IPS DF 6.9 (cell line): ENCODE measurements around the gene FOLR2.

Experiments used
- DNase-seq: peaks from one replicate; pipeline ENCODE4 v3.0.0-alpha.2; 2013; ENCODE audit warnings: low read depth, low spot score
- H3K27ac ChIP-seq: one replicate; pipeline ENCODE4 v1.5.1; 2013; ENCODE audit warnings: low read length, control low read depth
- H3K27me3 ChIP-seq: 2 replicates; pipeline ENCODE4 v1.6.1; 2013; ENCODE audit warnings: mild to moderate bottlenecking, low read length; ENCODE audit not compliant: control insufficient read depth, insufficient read depth
- H3K36me3 ChIP-seq: 2 replicates; pipeline ENCODE4 v1.6.1; 2013; ENCODE audit warnings: low read length; ENCODE audit not compliant: control insufficient read depth, insufficient read depth
- H3K4me1 ChIP-seq: 2 replicates; pipeline ENCODE4 v1.6.1; 2013; ENCODE audit warnings: low read length; ENCODE audit not compliant: control insufficient read depth, insufficient read depth
- H3K4me3 ChIP-seq: 2 replicates; pipeline ENCODE4 v1.5.1; 2013; ENCODE audit warnings: mild to moderate bottlenecking, low read length
- H3K9me3 ChIP-seq: 2 replicates; pipeline ENCODE4 v1.6.1; 2013; ENCODE audit warnings: low read length, inconsistent platforms; ENCODE audit not compliant: control insufficient read depth, insufficient read depth
- WGBS: extraction: QIAGEN DNeasy Blood & Tissue Kit; methylation state at CpG from one replicate; pipeline ENCODE4 v1.1.7; 2013; ENCODE audit warnings: mixed read lengths, missing lambda C conversion rate; ENCODE audit not compliant: insufficient read length, insufficient coverage; 5-methylcytosine and 5-hydroxymethylcytosine counted together

FOLR2 gene

GRCh38 chr11:72229925-72230763 lies 13.6 kb downstream of the FOLR2 start:
- H3K36me3 ChIP-seq = peaks cover 55% of the 10 kb centered on the region
- H3K4me1 ChIP-seq = peaks cover 4% of the 10 kb centered on the region
- no peak overlapping the region for H3K4me3 ChIP-seq
- no peak for DNase-seq
- no peaks in the 10 kb centered on the region for H3K9me3 ChIP-seq
- no peaks in the 10 kb centered on the region for H3K27me3 ChIP-seq
- no peak overlapping the region for H3K27ac ChIP-seq
- no CpG with 5 or more reads among the region's 21 CpGs for WGBS

GRCh38 chr11:72230764-72231365 lies 14.3 kb downstream of the FOLR2 start:
- WGBS = no CpG with 5 or more reads among the region's 18 CpGs
- Histone ChIP-seq H3K9me3 (no peaks in the 10 kb centered on the region), H3K27ac (no peak overlapping the region), H3K36me3 (peaks cover 61% of the 10 kb centered on the region), H3K4me1 (0 out of 2 replicates have a peak, but pooled peaks cover 1% of the 10 kb centered on the region), H3K27me3 (no peaks in the 10 kb centered on the region), H3K4me3 (no peak overlapping the region)
- no peak for DNase-seq

DNA sequence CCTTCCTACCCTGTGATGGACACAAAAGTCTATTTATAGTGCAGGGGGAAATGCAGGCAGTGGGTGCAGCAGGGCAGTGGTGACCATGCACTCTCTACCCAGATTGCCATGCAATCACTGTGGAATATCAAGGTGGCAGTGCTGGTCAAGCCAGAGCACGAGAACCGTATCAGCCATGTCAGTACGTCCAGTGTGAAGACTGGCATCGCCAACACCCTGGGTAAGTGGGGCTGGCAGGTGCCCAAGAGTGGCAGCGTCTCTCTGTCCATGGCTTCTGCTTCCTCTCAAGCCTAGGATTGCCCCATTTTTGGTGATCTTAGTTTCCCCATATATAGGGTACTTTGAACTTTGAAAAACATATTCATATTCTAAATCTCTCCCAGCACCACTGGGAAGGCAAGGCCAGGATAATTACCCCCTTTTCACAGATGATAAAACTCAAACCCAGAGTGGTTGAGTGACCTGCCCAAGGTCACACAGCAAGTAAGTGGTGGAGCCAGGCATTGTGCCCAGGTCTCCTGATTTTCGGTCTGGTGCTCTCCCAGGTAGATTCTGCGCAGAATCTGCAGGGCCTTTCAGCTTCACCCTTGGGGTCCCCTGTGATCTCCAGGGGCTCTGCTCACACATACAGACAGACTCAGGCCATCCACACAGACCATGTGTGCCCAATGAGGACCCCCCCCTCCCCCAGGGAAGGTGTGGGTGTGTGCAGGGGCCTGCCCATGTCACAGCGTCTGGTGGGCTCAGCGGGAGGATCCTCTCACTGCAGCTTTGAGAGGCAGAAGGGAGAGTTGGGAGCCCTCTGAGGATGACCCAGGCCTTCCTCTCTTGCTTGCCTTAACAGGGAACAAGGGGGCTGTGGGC lies 15.0 kb downstream of the FOLR2 start:
- Histone ChIP-seq H3K27me3 (no peaks in the 10 kb centered on the region), H3K4me3 (no peak overlapping the region), H3K9me3 (no peaks in the 10 kb centered on the region), H3K4me1 (0 out of 2 replicates have a peak, but pooled peaks cover 1% of the 10 kb centered on the region), H3K27ac (no peak overlapping the region), H3K36me3 (peaks cover 61% of the 10 kb centered on the region)
- no peak for DNase-seq
- WGBS = no CpG with 5 or more reads among the region's 9 CpGs

GRCh38 chr11:72232260-72233055 lies 15.9 kb downstream of the FOLR2 start:
- H3K36me3 ChIP-seq = peaks cover 61% of the 10 kb centered on the region
- peaks cover 3% of the 10 kb centered on the region for H3K4me1 ChIP-seq
- WGBS = no CpG with 5 or more reads among the region's 18 CpGs
- H3K4me3 ChIP-seq = no peak overlapping the region
- H3K27ac ChIP-seq = no peak overlapping the region
- no peaks in the 10 kb centered on the region for H3K9me3 ChIP-seq
- DNase-seq = no peak
- H3K27me3 ChIP-seq = no peaks in the 10 kb centered on the region

DNA sequence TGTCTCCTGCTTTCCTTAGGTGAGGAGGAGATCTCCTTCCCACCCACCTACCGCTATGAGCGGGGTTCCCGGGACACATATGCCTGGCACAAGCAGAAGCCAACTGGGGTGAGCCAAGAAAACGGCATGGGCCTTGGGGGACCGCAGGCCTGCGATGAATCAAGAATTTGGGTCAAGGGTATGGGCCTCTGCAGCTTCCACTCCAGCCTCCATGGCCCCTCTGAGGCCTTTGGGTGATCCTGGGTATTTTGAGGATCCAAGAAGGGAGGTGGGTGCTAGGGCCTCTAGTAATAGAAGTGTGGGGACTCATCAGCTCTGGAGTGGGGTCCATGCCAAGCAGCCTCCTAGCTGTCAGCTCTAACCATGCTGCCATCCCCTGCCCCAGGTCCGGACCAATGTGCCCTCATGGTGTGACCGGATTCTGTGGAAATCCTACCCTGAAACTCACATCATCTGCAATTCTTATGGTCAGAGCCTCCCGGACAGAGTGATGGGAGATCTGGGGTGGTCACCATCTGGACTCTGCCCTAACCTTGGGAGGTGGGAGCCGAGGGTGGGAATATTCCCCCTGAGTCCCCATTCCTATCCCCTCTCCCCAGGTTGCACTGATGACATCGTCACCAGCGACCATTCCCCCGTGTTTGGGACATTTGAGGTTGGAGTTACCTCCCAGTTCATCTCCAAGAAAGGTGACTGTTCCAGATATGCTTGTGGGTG lies 16.6 kb downstream of the FOLR2 start:
- no peak for DNase-seq
- peaks cover 59% of the 10 kb centered on the region for H3K36me3 ChIP-seq
- no CpG with 5 or more reads among the region's 13 CpGs for WGBS
- H3K9me3 ChIP-seq = no peaks in the 10 kb centered on the region
- no peak overlapping the region for H3K4me3 ChIP-seq
- H3K4me1 ChIP-seq = peaks cover 8% of the 10 kb centered on the region
- H3K27ac ChIP-seq = no peak overlapping the region
- H3K27me3 ChIP-seq = no peaks in the 10 kb centered on the region

DNA sequence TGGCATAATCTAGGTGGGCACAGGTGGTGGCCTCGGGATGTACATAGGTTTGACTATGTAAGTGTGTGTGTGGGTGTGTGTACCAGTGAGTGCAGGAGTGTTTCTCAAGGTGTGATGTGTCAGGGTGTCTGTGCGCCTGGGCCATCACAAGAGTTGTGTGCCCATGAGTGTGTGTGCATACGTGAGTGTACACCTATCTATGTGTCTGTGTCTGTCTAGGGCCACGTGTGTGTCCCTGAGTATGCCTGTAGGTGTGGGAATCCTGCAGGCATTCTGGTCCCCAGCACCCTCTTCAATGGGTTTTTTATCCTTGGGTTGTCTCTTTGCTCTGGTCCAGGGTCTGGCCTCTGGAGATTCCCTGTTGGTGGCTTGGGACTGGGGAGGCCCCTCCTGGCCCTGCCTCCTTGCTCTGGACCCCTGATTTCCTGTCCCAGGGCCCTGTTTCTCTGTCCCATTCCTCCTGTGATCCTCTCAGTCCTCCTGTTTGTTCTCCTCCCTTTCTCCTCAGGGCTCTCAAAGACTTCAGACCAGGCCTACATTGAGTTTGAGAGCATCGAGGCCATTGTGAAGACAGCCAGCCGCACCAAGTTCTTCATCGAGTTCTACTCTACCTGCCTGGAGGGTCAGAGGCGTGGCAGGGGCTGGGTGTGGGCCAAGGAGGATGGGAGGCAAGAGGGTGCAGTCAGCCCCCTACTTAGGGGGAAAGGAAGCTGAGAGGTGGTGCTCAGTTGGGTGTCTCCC lies 17.3 kb downstream of the FOLR2 start:
- no peak for DNase-seq
- peaks cover 12% of the 10 kb centered on the region for H3K4me1 ChIP-seq
- no peak overlapping the region for H3K4me3 ChIP-seq
- WGBS = no CpG with 5 or more reads among the region's 8 CpGs
- peaks cover 56% of the 10 kb centered on the region for H3K36me3 ChIP-seq
- no peak overlapping the region for H3K27ac ChIP-seq
- no peaks in the 10 kb centered on the region for H3K9me3 ChIP-seq
- no peaks in the 10 kb centered on the region; the same call in 1 of the 2 replicates for H3K27me3 ChIP-seq

DNA sequence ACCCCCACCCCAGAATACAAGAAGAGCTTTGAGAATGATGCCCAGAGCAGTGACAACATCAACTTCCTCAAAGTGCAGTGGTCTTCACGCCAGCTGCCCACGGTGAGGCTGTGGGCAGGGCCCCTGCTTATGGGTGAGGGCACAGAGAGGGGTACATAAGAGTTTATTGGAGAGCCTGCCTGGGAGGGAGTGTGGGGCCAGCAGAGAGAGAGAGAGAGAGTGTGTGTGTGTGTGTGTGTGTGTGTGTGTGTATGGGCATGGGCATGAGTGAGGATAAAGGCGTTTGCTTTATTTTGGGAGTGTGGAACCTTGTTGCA lies 17.9 kb downstream of the FOLR2 start:
- H3K36me3 ChIP-seq = peaks cover 51% of the 10 kb centered on the region
- no CpG with 5 or more reads among the region's 3 CpGs for WGBS

GRCh38 chr11:72234920-72235319 lies 18.3 kb downstream of the FOLR2 start:
- Histone ChIP-seq H3K36me3 (peaks cover 46% of the 10 kb centered on the region), H3K4me1 (peaks cover 12% of the 10 kb centered on the region), H3K27ac (no peak overlapping the region), H3K4me3 (no peak overlapping the region), H3K27me3 (peaks cover 4% of the 10 kb centered on the region; the same call in 1 of the 2 replicates), H3K9me3 (no peaks in the 10 kb centered on the region)
- no peak for DNase-seq
- no CpG with 5 or more reads among the region's 4 CpGs for WGBS

More for the DNA sequence above, 17.9 kb downstream of the FOLR2 start:
- Histone ChIP-seq H3K27me3 (peaks cover 3% of the 10 kb centered on the region; the same call in 1 of the 2 replicates), H3K27ac (no peak overlapping the region), H3K4me3 (no peak overlapping the region), H3K9me3 (no peaks in the 10 kb centered on the region), H3K4me1 (peaks cover 12% of the 10 kb centered on the region)
- DNase-seq = no peak

GRCh38 chr11:72235351-72236057 lies 18.9 kb downstream of the FOLR2 start:
- H3K27me3 ChIP-seq = peaks cover 10% of the 10 kb centered on the region
- H3K9me3 ChIP-seq = no peaks in the 10 kb centered on the region
- WGBS = no CpG with 5 or more reads among the region's 17 CpGs
- no peak overlapping the region for H3K4me3 ChIP-seq
- no peak for DNase-seq
- peaks cover 14% of the 10 kb centered on the region for H3K4me1 ChIP-seq
- peaks cover 41% of the 10 kb centered on the region for H3K36me3 ChIP-seq
- H3K27ac ChIP-seq = no peak overlapping the region
